Measurements from ENCODE around the gene LDAH. TPM values are rescaled to one million over a fixed set of nuclear protein-coding genes. Genes with fewer than 3 reads are reported as not detected.

The LDAH gene
- total and polyA plus RNA-seq, 2 donors (not counting 3 experiments of a cell fraction or from before 2014, with no cell fraction given) = 12.3 to 24.0 TPM

DNA sequence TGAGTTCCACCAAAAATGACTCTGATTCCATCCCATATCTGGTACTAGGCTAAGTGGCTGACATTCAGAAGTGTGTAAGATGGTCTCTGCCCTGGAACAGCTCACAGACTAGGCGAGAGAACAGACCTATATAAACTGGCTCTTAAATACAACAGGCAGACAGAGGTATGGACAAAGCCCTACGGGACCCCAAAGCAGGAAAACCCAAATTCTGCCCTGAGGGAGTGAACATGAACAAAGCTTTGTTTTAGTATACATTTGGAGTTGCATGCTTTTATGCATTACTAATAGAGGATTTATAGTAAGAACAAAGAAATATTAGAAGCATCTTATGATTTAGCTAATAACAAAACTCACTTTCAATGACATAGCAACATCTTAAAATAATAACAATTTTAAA lies 130.8 kb downstream of the LDAH start:
- POLR2A ChIA-PET = no interaction called here
- Histone ChIP-seq H3K4me1 (ENCODE audit: control insufficient read depth, extremely low read depth, insufficient read depth, low read length) (no peaks in the 10 kb centered on the region), H3K27me3 (ENCODE audit: control insufficient read depth in 2 of 2, insufficient read depth in 2 of 2, low read length in 2 of 2) (no peaks in the 10 kb centered on the region), H3K9ac (replicated peaks; ENCODE audit: extremely low read depth, insufficient read depth, low read length) (no peak overlapping the region), H3K4me2 (ENCODE audit: insufficient read depth, low read length) (no peak overlapping the region), H3K27ac (ENCODE audit: insufficient read depth, low read depth, low read length) (no peak overlapping the region), H3K9me1 (replicated peaks; ENCODE audit: control insufficient read depth, extremely low read depth, insufficient read depth, low read length) (no peaks in the 10 kb centered on the region), H3K79me2 (ENCODE audit: control insufficient read depth, insufficient read depth, low read length) (no peaks in the 10 kb centered on the region), H3K9me3 (replicated peaks; ENCODE audit: control insufficient read depth, insufficient read depth, low read length) (no peaks in the 10 kb centered on the region), H4K20me1 (replicated peaks; ENCODE audit: control insufficient read depth, extremely low read depth, insufficient read depth, low read length) (no peaks in the 10 kb centered on the region), H3K36me3 (ENCODE audit: control insufficient read depth in 2 of 2, extremely low read depth in 1 of 2, insufficient read depth in 2 of 2, low read length in 2 of 2) (peaks cover 0 to 12% of the 10 kb centered on the region in 2 experiments), H3K4me3 (replicated peaks in 1 of 3; ENCODE audit: insufficient read depth in 1 of 3, low read depth in 1 of 3, low read length in 3 of 3) (no peak overlapping the region), H2AFZ (ENCODE audit: low read depth, low read length) (no peak overlapping the region)
- TF ChIP-seq MYC (IDR thresholded peaks at IDR 0.05; ENCODE audit: low read depth, low read length) (no peak), POLR2A (IDR thresholded peaks at IDR 0.05; ENCODE audit: low read depth, low read length) (no peak), GATA2 (IDR thresholded peaks at IDR 0.05; ENCODE audit: insufficient read depth, insufficient read length, low read depth, low read length) (no peak), FOS (IDR thresholded peaks at IDR 0.05; ENCODE audit: borderline replicate concordance, insufficient read depth, low read length) (no peak), POLR2AphosphoS5 (IDR thresholded peaks at IDR 0.05; ENCODE audit: insufficient read depth, low read depth, low read length) (no peak), EZH2 (IDR thresholded peaks at IDR 0.05; ENCODE audit: borderline replicate concordance, low read depth, low read length, severe bottlenecking) (no peak), JUN (IDR thresholded peaks at IDR 0.05; ENCODE audit: borderline replicate concordance, insufficient read depth, insufficient read length, low read depth) (no peak)
- TF ChIP-seq, protein P1, sequence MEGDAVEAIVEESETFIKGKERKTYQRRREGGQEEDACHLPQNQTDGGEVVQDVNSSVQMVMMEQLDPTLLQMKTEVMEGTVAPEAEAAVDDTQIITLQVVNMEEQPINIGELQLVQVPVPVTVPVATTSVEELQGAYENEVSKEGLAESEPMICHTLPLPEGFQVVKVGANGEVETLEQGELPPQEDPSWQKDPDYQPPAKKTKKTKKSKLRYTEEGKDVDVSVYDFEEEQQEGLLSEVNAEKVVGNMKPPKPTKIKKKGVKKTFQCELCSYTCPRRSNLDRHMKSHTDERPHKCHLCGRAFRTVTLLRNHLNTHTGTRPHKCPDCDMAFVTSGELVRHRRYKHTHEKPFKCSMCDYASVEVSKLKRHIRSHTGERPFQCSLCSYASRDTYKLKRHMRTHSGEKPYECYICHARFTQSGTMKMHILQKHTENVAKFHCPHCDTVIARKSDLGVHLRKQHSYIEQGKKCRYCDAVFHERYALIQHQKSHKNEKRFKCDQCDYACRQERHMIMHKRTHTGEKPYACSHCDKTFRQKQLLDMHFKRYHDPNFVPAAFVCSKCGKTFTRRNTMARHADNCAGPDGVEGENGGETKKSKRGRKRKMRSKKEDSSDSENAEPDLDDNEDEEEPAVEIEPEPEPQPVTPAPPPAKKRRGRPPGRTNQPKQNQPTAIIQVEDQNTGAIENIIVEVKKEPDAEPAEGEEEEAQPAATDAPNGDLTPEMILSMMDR (IDR thresholded peaks at IDR 0.05; ENCODE audit: extremely low read depth in 1 of 2, insufficient read depth in 1 of 2, low read depth in 1 of 2, low read length in 2 of 2) = no peak
- TF ChIP-seq, protein P2, sequence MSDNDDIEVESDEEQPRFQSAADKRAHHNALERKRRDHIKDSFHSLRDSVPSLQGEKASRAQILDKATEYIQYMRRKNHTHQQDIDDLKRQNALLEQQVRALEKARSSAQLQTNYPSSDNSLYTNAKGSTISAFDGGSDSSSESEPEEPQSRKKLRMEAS (IDR thresholded peaks at IDR 0.05; ENCODE audit: insufficient read depth, insufficient read length) = no peak
- FAIRE-seq = no peak
- no peak for DNase-seq (ENCODE audit: low read depth, low spot score)
- CTCF ChIA-PET = interaction anchor here (1.1 to 2.6 kb wide), 5 partner anchors 17 to 271 kb away, joined by 3 to 12 read pairs (median 6); partner anchors contain the start of gene GDF7
- dilution Hi-C loops (cut with MboI; ENCODE audit: extremely low pct_ligation_motif_present, low sequenced_read_pairs) = no loop called here
- intact Hi-C loops (cut with micrococcal nuclease) = no loop called here
- BruUV-seq (replicated peaks) = no TSS peak

Measured in endothelial cell of umbilical vein (primary cell).